LNCaP clone FGC (cell line): ENCODE measurements around the gene F5.
"Not testable (repeated sequence)": the region's sequence is repeated elsewhere in the genome, so short reads cannot be mapped to it uniquely, and the experiment has no call there.

Experiments used
- DNase-seq: peaks from one replicate; pipeline ENCODE4 v3.0.0-alpha.2; 2011; ENCODE audit warnings: low read depth
- H3K4me3 ChIP-seq: 2 replicates; pipeline ENCODE4 v1.5.1; 2011; ENCODE audit warnings: mild to moderate bottlenecking, low read depth, low read length, control low read depth
- TF ChIP-seq, protein P1 (sequence below): IDR thresholded peaks from 2 replicates; pipeline ENCODE4 v1.5.1; 2012; ENCODE audit warnings: mild to moderate bottlenecking; ENCODE audit not compliant: control insufficient read depth, insufficient read depth; ENCODE audit errors: extremely low read depth

F5 gene

GRCh38 chr1:169548282-169548681 is 38.0 kb downstream of the F5 start:
- TF ChIP-seq, protein P1, sequence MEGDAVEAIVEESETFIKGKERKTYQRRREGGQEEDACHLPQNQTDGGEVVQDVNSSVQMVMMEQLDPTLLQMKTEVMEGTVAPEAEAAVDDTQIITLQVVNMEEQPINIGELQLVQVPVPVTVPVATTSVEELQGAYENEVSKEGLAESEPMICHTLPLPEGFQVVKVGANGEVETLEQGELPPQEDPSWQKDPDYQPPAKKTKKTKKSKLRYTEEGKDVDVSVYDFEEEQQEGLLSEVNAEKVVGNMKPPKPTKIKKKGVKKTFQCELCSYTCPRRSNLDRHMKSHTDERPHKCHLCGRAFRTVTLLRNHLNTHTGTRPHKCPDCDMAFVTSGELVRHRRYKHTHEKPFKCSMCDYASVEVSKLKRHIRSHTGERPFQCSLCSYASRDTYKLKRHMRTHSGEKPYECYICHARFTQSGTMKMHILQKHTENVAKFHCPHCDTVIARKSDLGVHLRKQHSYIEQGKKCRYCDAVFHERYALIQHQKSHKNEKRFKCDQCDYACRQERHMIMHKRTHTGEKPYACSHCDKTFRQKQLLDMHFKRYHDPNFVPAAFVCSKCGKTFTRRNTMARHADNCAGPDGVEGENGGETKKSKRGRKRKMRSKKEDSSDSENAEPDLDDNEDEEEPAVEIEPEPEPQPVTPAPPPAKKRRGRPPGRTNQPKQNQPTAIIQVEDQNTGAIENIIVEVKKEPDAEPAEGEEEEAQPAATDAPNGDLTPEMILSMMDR = no peak
- H3K4me3 ChIP-seq = no peak overlapping the region
- DNase-seq = peak; percentile 57

- peak; percentile 72 for DNase-seq
- TF ChIP-seq, protein P1 = peak; percentile 87
- H3K4me3 ChIP-seq = no peak overlapping the region
Measured at GRCh38 chr1:169546087-169546995, 39.9 kb downstream of the F5 start.

DNA sequence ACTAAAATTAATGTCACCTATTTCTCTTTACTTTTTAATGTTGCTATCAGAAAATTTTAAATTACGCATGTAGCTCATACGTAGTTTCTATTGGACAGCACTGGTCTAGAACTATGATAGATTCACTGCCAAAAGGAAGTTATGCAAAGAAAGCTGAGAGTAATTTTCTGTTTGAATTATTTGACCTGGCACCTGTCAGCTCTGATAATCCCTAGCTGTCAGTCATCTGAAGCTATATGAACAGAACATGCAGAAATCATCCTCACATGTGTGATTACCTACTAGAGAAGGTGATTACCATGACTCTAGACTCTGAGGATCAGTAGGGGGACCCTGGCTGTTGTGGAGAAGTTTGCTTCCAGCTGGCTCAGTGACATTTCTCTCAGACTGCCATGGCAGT is 40.8 kb downstream of the F5 start:
- peak; percentile 56 for DNase-seq
- TF ChIP-seq, protein P1 = no peak
- H3K4me3 ChIP-seq = no peak overlapping the region

GRCh38 chr1:169538998-169539871 is 47.0 kb downstream of the F5 start:
- TF ChIP-seq, protein P1 = no peak
- no peak for DNase-seq
- H3K4me3 ChIP-seq = no peak overlapping the region

DNA sequence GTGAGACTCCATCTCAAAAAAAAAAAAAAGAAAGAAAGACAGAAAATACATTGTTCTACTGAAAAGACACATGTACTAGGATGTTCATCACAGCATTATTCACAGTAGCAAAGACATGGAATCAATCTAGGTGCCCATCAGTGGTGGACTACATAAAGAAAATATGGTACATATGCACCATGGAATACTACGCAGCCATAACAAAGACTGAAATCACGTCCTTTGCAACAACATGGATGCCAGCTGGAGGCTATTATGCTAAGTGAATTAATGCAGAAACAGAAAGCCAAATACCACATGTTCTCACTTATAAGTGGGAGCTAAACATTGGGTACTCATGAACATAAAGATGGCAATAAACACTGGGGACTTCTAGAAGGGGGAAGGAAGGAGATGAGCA is 51.6 kb downstream of the F5 start:
- TF ChIP-seq, protein P1 = no peak
- DNase-seq = no peak
- no peak overlapping the region for H3K4me3 ChIP-seq

DNA sequence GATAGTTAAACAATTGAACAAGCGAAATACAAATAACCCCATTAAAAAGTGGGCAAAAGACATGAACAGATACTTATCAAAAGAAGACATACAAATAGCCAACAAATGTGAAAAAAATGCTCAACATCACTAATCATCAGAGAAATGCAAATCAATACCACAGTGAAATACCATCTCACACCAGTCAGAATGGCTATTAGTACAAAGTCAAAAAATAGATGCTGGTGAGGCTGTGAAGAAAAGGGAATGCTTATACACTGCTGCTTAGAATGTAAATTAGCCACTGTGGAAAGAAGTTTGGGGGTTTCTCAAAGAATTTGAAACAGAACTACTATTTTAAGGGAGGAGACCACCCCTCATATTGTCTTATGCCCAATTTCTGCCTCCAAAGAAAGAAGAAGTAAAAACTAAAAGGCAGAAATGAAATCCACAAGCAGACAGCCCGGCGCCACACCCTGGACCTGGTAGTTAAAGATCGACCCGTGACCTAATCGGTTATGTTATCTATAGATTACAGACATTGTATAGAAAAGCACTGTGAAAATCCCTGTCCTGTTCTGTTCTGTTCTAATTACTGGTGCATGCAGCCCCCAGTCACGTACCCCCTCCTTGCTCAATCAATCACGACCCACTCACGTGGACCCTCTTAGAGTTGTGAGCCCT is 52.6 kb downstream of the F5 start:
- DNase-seq, H3K4me3 ChIP-seq: not testable (repeated sequence)

- no peak for DNase-seq
- no peak overlapping the region for H3K4me3 ChIP-seq
- TF ChIP-seq, protein P1 = no peak
Measured at GRCh38 chr1:169530448-169530847, 55.8 kb downstream of the F5 start.
